B cell (primary cell): Measurements from ENCODE around the gene KCNJ16. TPM values are rescaled to one million over a fixed set of nuclear protein-coding genes. Genes with fewer than 3 reads are reported as not detected.

Experiments used
- ATAC-seq: fragments of 200-7000 bp; cut with Tn5 transposase; one replicate; pipeline ENCODE4 v1.10.0; 2021; ENCODE audit warnings: low read depth, mild to moderate bottlenecking, moderate number of reproducible peaks, moderate library complexity
- CTCF ChIA-PET: fragments of 350-600 bp; sonication (Branson Sonifier 250); formaldehyde crosslinking; loops from one replicate; lab custom pipeline; 2021; ENCODE audit warnings: antibody characterized with exemption, inconsistent platforms; lab: Charles Lee
- POLR2A ChIA-PET: fragments of 350-600 bp; sonication (Branson Sonifier 250); formaldehyde crosslinking; loops from one replicate; lab custom pipeline; 2021; ENCODE audit warnings: antibody characterized with exemption; lab: Charles Lee
- DNase-seq: peaks from one replicate; pipeline ENCODE4 v3.0.0; 2013
- H2AFZ ChIP-seq: 2 replicates; pipeline ENCODE4 v1.6.1; 2012; ENCODE audit warnings: mild to moderate bottlenecking, low read depth, low read length; ENCODE audit not compliant: insufficient read depth, poor library complexity, severe bottlenecking
- H3K27ac ChIP-seq, 2 donors: 1 replicate in 1 of 2; 2 replicates in 1 of 2; pipeline ENCODE4 v1.5.1; 2012 to 2013; ENCODE audit warnings: low read length in 2 of 2, mild to moderate bottlenecking in 2 of 2, moderate library complexity in 1 of 2
- H3K27me3 ChIP-seq, 4 experiments: fragments of 200-600 bp in 1 of 4; sonication (generic) in 1 of 4; replicated peaks in 1 of 4; 1 replicate in 2 of 4; 2 replicates in 2 of 4; pipeline versions ENCODE4 v1.6.1 to v1.7.0; 2013 to 2016; ENCODE audit warnings: low read length in 3 of 4, mild to moderate bottlenecking in 2 of 4, mixed read lengths in 1 of 4, moderate library complexity in 1 of 4; ENCODE audit not compliant: insufficient read depth in 4 of 4, control insufficient read depth in 3 of 4; ENCODE audit errors: control extremely low read depth in 1 of 4
- H3K36me3 ChIP-seq, 2 experiments: replicated peaks in 1 of 2; 1 replicate in 1 of 2; 2 replicates in 1 of 2; pipeline versions ENCODE4 v1.6.1 to v1.7.1; 2013; ENCODE audit warnings: low read length in 1 of 2; ENCODE audit not compliant: insufficient read depth in 2 of 2, control insufficient read depth in 1 of 2; ENCODE audit errors: control extremely low read depth in 1 of 2, extremely low read depth in 1 of 2
- H3K4me1 ChIP-seq, 2 donors: fragments of 200-600 bp in 1 of 2; sonication (generic) in 1 of 2; 1 replicate in 1 of 2; 2 replicates in 1 of 2; pipeline versions ENCODE4 v1.5.1 to v1.6.1; 2013 to 2017; ENCODE audit warnings: low read length in 2 of 2; ENCODE audit not compliant: control insufficient read depth in 2 of 2, insufficient read depth in 2 of 2
- H3K4me2 ChIP-seq: replicated peaks from 2 replicates; pipeline ENCODE3; 2012; ENCODE audit warnings: mild to moderate bottlenecking, low read depth, low read length; ENCODE audit not compliant: poor library complexity, severe bottlenecking
- H3K4me3 ChIP-seq, 5 experiments: fragments of 200-600 bp in 1 of 5; sonication (generic) in 1 of 5; 1 replicate in 3 of 5; 2 replicates in 2 of 5; pipeline versions ENCODE4 v1.5.1 to v1.7.0; 2011 to 2016; ENCODE audit warnings: low read length in 4 of 5, mild to moderate bottlenecking in 4 of 5, low read depth in 2 of 5, control low read depth in 1 of 5, moderate library complexity in 1 of 5; ENCODE audit not compliant: insufficient read depth in 1 of 5; ENCODE audit errors: control extremely low read depth in 1 of 5, extremely low read depth in 1 of 5
- H3K79me2 ChIP-seq: fragments of 200-600 bp; sonication (generic); one replicate; pipeline ENCODE4 v1.6.0; 2016; ENCODE audit warnings: low read length; ENCODE audit not compliant: control insufficient read depth, insufficient read depth
- H3K9ac ChIP-seq: fragments of 200-600 bp; sonication (generic); 2 replicates; pipeline ENCODE4 v1.6.1; 2017; ENCODE audit warnings: mild to moderate bottlenecking, low read length, moderate library complexity
- H3K9me3 ChIP-seq, 3 donors: one replicate each; pipeline versions ENCODE4 v1.6.1 to v1.7.1; 2013; ENCODE audit warnings: low read length in 2 of 3; ENCODE audit not compliant: control insufficient read depth in 2 of 3, insufficient read depth in 1 of 3; ENCODE audit errors: control extremely low read depth in 1 of 3
- H4K20me1 ChIP-seq: 2 replicates; pipeline ENCODE4 v1.6.0; 2012; ENCODE audit warnings: mild to moderate bottlenecking, low read length; ENCODE audit not compliant: insufficient read depth, control insufficient read depth, poor library complexity, severe bottlenecking
- H3K27ac Mint-ChIP-seq: one replicate; pipeline ENCODE4 v1.8.0; 2021; ENCODE audit warnings: mixed read lengths
- H3K27me3 Mint-ChIP-seq: one replicate; pipeline ENCODE4 v1.8.0; 2021; ENCODE audit warnings: mixed read lengths
- H3K4me1 Mint-ChIP-seq: one replicate; pipeline ENCODE4 v1.8.0; 2021; ENCODE audit warnings: mixed read lengths
- H3K4me3 Mint-ChIP-seq: one replicate; pipeline ENCODE4 v1.8.0; 2021; ENCODE audit warnings: mixed read lengths
- H3K9me3 Mint-ChIP-seq: one replicate; pipeline ENCODE4 v1.8.0; 2022; ENCODE audit warnings: mixed read lengths; ENCODE audit not compliant: insufficient read depth
- CTCF ChIP-seq: fragments of 200-600 bp; IDR thresholded peaks from one replicate; pipeline ENCODE4 v1.8.0; 2022; ENCODE audit warnings: antibody characterized with exemption, mild to moderate bottlenecking
- EZH2 ChIP-seq: IDR thresholded peaks from 2 replicates; pipeline ENCODE4 v1.6.1; 2012; ENCODE audit warnings: borderline replicate concordance, low read depth, mild to moderate bottlenecking, moderate library complexity, low read length; ENCODE audit not compliant: insufficient read depth, poor library complexity, severe bottlenecking
- WGBS: methylation state at CpG from one replicate; pipeline ENCODE4 v1.1.5; 2013; ENCODE audit warnings: missing lambda C conversion rate; ENCODE audit not compliant: insufficient coverage; 5-methylcytosine and 5-hydroxymethylcytosine counted together
- intact Hi-C: fragments of 100-400 bp; cut with micrococcal nuclease; formaldehyde crosslinking; loops from one replicate; pipeline ENCODE4 v1.10.0; 2022
- polyA plus RNA-seq: library from polyadenylated mRNA; depleted of rRNA; stranded (reverse); fragments of >200 nt; gene quantifications from 2 replicates; pipeline ENCODE4 v1.2.3, GENCODE V29; 2012
- total RNA-seq, 2 donors: library from RNA; stranded (reverse); fragments of 120-200 nt in 1 of 2; gene quantifications; 1 replicate in 1 of 2; 2 replicates in 1 of 2; pipeline versions ENCODE4 v1.2.3 to v1.2.4, GENCODE V29; 2013 to 2022

The KCNJ16 gene
- total and polyA plus RNA-seq, 2 donors (not counting 1 experiment from before 2014, with no cell fraction given) = not detected

- Histone ChIP-seq H3K9ac (no peak overlapping the region), H3K4me3 (no peak overlapping the region), H3K36me3 (no peaks in the 10 kb centered on the region), H3K79me2 (no peaks in the 10 kb centered on the region), H3K4me1 (no peaks in the 10 kb centered on the region), H3K27ac (no peak overlapping the region), H3K4me2 (no peak overlapping the region), H4K20me1 (no peaks in the 10 kb centered on the region), H3K27me3 (no peaks in the 10 kb centered on the region), H2AFZ (no peak overlapping the region), H3K9me3 (peaks cover 0 to 4% (median 0%) of the 10 kb centered on the region in 3 donors)
- no peak overlapping the region for H3K27ac Mint-ChIP-seq
- 100% methylated on average over 6 of the region's 6 CpGs for WGBS
- no peak for TF ChIP-seq CTCF
- TF ChIP-seq EZH2 = no peak
- CTCF ChIA-PET = interaction anchor here (0.9 kb wide), 1 partner anchor 9 kb away, joined by 3 read pairs; no protein-coding TSS in a partner anchor
- intact Hi-C loops = no loop called here
- POLR2A ChIA-PET = interaction anchor here (0.5 kb wide), 1 partner anchor 12 kb away, joined by 3 read pairs; no protein-coding TSS in a partner anchor
- peaks cover under 1% of the 10 kb centered on the region for H3K27me3 Mint-ChIP-seq
- H3K4me3 Mint-ChIP-seq = no peak overlapping the region
- DNase-seq (no peak), ATAC-seq (no peak)
- H3K9me3 Mint-ChIP-seq = no peaks in the 10 kb centered on the region
- no peaks in the 10 kb centered on the region for H3K4me1 Mint-ChIP-seq
These were observed 52.3 kb downstream of the KCNJ16 start for GRCh38 chr17:70127221-70127873.

GRCh38 chr17:70128727-70129238, 53.8 kb downstream of the KCNJ16 start:
- Histone ChIP-seq H2AFZ (no peak overlapping the region), H3K9ac (no peak overlapping the region), H3K36me3 (no peaks in the 10 kb centered on the region), H3K27ac (no peak overlapping the region), H3K79me2 (no peaks in the 10 kb centered on the region), H4K20me1 (no peaks in the 10 kb centered on the region), H3K4me2 (no peak overlapping the region), H3K9me3 (peaks cover 0 to 4% (median 0%) of the 10 kb centered on the region in 3 donors), H3K27me3 (no peaks in the 10 kb centered on the region), H3K4me3 (no peak overlapping the region), H3K4me1 (no peaks in the 10 kb centered on the region)
- intact Hi-C loops = no loop called here
- DNase-seq (no peak), ATAC-seq (no peak)
- Mint-ChIP-seq H3K4me3 (no peak overlapping the region), H3K9me3 (no peaks in the 10 kb centered on the region), H3K4me1 (no peaks in the 10 kb centered on the region), H3K27ac (no peak overlapping the region), H3K27me3 (peaks cover 3% of the 10 kb centered on the region)
- WGBS = 99% methylated on average over 19 of the region's 23 CpGs
- POLR2A ChIA-PET = no interaction called here
- no peak for TF ChIP-seq EZH2
- no peak for TF ChIP-seq CTCF
- CTCF ChIA-PET = no interaction called here
